Hepatocyte (in vitro differentiated cells): ENCODE results near the gene VANGL2.

Experiments used
- CTCF ChIP-seq: fragments of 200-600 bp; sonication (generic); IDR thresholded peaks from 2 replicates; pipeline ENCODE4 v1.5.1; 2016; ENCODE audit warnings: antibody characterized with exemption, mild to moderate bottlenecking; ENCODE audit not compliant: poor library complexity
- EZH2 ChIP-seq: fragments of 200-600 bp; sonication (generic); IDR thresholded peaks from 2 replicates; pipeline ENCODE4 v1.6.1; 2016; ENCODE audit warnings: antibody characterized with exemption, mild to moderate bottlenecking, borderline replicate concordance

- TF ChIP-seq EZH2: no peak
- TF ChIP-seq CTCF: peak; percentile 14
These were observed 11.1 kb downstream of the VANGL2 start for GRCh38 chr1:160411271-160412027.
